Measurements from ENCODE around the gene SGPP2.
A peak's percentile ranks its signal among the peaks of the same experiment; 100 is the strongest.

Gene SGPP2

DNA sequence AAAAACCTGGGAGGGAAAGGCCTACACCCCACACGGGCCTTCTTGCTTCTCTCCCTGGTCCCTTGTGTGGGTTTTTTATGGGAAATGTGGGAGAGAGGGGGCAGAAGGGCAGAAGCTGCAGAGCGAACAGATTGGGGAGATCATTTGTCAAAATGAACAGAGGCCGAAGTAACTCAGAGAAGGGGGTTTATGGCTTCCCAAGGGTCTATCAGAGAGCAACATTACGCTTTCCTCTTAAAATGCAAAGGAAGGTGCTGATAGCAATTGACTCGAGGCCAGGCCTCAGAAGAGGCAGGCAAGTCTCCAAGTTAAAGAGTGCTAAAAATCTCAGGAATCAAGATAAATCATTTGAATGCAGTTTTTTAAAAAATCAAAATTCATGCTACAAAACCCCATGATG lies 101.5 kb downstream of the SGPP2 start:
- DNase-seq (ENCODE audit: low spot score): no peak

GRCh38 chr2:222526480-222527277 lies 102.3 kb downstream of the SGPP2 start:
- DNase-seq (ENCODE audit: low spot score): no peak

- no peak for DNase-seq (ENCODE audit: low spot score)
Measured at GRCh38 chr2:222532315-222532714, 108.0 kb downstream of the SGPP2 start.

GRCh38 chr2:222535477-222535876 lies 111.1 kb downstream of the SGPP2 start:
- DNase-seq (ENCODE audit: low spot score): no peak

DNA sequence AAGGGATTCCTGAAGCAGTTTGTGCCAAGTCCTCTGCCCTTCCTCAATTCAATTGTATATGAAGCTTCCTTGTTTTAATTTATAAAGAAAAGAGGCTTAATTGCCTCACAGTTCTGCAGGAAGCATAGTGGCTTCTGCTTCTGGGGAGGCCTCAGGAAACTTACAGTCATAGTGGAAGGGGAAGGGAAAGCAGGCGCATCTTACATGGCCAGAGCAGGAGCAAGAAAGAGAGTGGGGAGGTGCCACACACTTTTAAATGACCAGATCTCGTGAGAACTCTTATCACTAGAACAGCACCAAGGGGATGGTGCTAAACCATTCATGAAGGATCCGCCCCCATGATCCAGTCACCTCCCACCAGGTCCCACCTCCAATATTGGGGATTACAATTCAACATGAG lies 114.2 kb downstream of the SGPP2 start:
- DNase-seq (ENCODE audit: low spot score): no peak

- DNase-seq (ENCODE audit: low spot score): no peak
Measured at GRCh38 chr2:222544661-222545060, 120.3 kb downstream of the SGPP2 start.

- DNase-seq (ENCODE audit: low spot score): no peak
Measured at GRCh38 chr2:222545823-222546795, 121.8 kb downstream of the SGPP2 start.

DNA sequence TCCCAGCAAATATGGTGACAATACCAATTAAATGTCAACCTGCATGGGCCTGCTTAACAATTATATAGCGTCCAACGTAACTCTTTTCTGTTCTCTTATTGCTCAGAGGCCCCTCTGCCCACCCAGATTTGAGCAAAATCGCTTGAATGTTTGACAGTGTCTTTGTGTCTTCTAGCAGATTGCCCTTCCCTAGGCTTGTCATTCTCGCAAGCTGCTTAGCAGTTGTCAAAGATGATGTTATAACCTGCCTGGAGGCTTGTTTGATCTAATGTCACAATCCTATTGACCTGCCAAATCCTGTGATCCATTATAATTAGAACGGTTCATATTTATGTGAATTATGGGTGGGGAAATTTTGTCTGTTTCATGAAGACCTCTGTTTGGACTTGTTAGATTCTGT lies 122.7 kb downstream of the SGPP2 start:
- no peak for DNase-seq (ENCODE audit: low spot score)

DNA sequence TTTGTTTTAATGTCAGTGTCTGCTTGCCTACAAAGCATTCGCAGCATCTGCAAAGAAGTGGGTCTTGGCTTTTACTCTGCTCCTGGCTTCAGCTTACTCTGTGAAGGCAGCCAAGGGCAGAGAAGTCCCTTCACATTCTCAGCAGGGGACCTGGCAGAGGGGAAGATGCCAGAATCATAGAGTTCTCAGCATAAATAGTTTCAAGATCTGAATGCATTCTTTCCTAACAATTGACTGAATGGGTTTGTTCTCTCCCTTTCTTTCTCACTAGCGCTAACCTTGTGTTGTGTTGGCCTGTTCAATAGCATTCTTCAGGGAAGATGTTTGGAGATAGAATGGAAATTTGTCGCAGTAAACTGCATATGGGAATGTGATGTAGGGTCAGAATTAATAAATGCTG lies 124.6 kb downstream of the SGPP2 start:
- DNase-seq (ENCODE audit: low spot score): no peak

- DNase-seq (ENCODE audit: low spot score): no peak
Measured at GRCh38 chr2:222554517-222554916, 130.2 kb downstream of the SGPP2 start.

DNA sequence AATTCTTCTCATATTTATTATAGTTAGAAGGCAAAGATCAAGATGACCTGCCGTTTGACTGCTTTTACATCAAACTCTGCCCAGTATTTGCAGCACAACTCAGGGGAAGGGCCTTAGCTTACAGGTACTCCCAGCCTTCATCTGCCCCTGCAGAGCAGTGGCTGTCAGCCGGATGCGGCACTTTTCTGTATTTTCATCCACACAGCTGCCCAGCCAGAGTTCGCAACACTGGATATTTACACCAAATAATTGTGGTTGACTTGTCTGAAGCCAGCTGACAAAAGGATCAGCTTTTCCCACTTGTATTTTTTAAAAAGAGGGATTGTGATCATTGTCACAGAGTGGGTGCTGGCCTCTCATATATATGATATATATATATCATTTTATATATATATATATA lies 136.8 kb downstream of the SGPP2 start:
- DNase-seq (ENCODE audit: low spot score): no peak

DNA sequence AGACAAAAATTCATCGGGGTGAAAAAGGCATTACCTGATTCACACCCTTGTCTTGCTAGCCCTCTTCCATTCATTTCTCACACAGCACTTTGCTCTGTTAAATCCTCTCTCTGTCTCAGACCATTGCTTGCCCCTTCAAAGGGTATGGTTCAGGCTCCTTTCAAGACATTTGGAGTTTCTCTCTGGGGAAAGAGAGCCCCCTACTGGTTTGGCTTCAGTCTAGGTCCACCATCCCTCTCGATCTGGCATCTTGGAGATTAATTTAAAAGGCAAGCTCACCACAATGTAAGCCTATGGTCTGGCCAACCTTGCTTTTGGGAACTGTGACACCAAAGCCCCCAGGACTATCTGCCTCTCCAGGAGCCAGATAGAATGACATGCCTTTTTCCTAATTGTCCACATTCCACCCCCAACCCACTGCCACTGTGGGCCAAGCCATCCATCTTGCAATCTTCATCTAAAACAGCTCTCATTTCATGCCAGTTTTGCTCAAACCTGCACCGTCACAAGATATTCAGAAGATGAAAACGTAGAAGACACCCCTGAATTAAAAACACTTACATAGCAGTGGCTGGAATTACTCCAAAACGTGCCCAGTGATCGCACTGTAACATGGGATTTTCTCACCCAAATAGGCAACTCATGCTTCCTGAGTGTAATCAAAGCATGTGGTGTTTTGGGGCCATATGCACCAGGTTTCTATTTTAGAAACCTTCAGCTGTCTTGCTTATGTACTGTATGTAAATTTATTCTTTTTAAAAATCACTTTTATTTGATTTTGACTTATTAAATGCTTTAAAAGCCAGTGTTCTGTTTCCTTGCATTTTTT lies 137.7 kb downstream of the SGPP2 start:
- peak; percentile 80 for DNase-seq (ENCODE audit: low spot score)

DNA sequence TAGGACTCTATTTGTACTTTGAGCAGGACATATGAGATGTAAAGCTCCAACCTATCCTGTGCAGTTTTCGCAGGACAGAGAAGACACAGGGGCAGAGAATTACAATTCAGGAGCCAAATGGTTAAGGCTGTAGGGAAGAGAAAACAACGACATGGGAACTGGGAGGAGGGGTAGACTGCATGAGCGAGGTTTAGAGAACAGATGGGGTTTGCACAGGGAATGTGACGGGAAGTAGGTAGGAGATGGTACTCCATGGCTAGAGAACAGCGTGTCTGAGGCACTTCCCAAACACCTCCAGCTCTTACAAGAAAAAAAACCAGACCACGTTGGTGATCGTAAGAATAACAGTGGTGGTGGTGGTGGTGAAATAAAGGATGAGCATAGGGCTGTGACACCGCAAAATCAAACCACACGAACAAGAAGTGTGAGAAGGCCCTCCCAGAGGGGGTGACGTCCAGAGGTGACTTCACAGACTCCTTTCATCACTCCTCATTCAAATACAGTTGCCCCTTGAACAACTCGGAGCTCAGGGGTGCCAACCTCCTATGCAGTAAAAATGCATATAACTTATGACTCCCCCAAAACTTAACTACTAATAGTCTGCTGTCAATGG lies 138.9 kb downstream of the SGPP2 start:
- DNase-seq (ENCODE audit: low spot score): no peak

- no peak for DNase-seq (ENCODE audit: low spot score)
Measured at GRCh38 chr2:222563936-222564335, 139.6 kb downstream of the SGPP2 start.

GRCh38 chr2:222566229-222566628 lies 141.9 kb downstream of the SGPP2 start:
- DNase-seq (ENCODE audit: low spot score): no peak

DNA sequence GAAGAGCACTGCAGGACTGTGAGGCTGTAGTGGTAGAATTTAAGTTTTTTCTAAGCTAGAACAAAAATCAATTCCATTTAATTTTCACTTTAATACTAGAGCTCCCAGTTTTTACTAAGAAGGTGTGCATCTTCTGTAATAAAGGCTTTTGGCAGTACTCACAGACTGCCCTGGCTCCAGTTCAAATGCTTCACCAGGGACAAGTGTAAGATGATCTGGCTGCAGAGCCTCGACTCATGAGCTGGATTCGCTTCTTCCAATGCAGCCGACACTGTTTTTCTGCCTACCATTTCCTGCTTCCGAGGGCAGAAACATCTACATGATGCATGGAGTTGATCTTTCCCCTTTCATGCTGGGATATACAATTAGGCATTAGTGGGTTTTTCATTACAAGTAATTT lies 144.5 kb downstream of the SGPP2 start:
- DNase-seq (ENCODE audit: low spot score): no peak

DNA sequence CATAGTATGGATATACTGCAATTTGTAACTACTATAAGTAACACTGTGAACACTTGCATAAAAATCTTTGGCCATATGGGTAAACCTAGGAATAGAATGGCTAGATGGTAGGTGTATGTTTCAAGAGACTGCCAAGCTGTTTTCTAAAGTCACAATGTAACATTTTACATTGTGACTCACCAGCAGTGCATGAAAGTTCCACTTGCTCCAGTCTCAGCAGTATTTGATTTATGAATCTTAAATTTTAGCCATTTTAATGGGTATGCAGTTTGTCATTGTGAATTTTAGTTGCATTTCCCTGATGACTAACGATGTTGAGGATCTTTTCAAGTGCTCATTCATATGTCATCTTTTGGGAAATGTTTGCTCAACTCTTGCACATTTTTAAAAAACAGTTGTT lies 145.5 kb downstream of the SGPP2 start:
- no peak for DNase-seq (ENCODE audit: low spot score)

GRCh38 chr2:222572264-222572721 lies 147.9 kb downstream of the SGPP2 start:
- DNase-seq (ENCODE audit: low spot score): no peak

DNA sequence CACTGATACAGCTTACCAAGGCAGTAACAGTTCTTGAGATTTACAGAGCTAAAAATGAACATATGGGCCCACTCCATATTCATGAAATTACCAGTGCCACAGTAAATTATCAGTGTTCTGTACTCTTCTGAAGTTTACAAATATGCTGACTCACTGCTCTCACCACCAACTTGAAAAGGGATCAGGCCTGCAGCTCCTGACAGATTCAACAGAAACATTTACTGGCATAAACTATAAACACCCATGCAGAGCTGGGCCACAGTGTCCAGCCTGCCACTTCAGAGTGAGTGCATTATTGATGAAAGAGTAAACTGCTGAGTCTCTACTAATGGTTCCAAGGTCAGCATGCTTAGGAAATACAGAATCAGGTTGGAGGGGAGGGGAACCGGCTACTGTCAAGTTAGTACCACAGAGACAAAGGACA lies 148.4 kb downstream of the SGPP2 start:
- DNase-seq (ENCODE audit: low spot score): no peak

DNA sequence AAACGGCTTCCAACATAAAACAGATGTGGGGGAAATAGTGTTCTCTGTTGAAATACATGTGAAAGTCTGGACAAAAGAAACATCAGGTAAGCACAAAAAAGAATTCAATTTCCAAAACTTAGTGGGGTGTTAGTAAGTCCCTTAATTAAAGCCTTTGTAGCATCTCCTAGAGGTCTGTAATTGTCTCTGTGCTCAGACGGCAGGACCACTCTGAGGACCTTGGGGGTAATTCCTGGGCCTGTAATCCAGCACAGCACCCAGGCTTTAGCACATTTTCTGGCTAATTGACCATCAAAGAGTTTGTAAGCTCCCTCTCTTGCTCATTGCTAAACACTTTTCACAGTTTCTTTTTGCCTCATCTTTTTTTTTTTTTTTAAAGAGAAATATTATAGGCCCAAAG lies 151.3 kb downstream of the SGPP2 start:
- no peak for DNase-seq (ENCODE audit: low spot score)
